ENCODE results near the gene TMEM179.
"Not testable (repeated sequence)": the region's sequence is repeated elsewhere in the genome, so short reads cannot be mapped to it uniquely, and the experiment has no call there.

DNA sequence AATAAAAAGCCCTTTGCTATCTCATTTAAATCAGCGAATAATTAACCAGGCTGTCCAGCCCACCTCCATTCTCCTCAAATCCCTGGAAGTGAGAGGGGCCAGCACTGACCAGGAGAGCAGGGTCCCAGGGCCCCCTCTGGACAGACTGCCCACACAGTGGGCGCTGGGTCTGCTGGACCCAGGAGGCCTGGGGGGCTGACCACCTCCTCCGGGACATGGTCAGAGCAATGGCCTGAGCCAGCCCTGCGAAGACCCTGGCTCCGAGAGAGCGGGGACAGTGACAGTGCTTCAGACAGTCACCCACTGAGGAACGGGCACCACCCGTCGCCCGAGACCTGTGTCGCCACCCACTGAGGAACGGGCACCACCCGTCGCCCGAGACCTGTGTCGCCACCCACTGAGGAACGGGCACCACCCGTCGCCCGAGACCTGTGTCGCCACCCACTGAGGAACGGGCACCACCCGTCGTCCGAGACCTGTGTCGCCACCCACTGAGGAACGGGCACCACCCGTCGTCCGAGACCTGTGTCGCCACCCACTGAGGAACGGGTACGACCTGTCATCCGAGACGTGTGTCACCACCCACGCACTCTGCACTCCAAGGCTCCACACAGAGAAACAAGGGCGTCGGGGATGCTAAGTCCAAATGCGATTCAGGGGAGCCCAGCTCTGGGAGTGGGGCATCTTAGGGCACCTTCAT, 32.4 kb upstream of the TMEM179 start:
- TF ChIP-seq POLR2A (IDR thresholded peaks at IDR 0.05) = not testable (repeated sequence)
- TF ChIP-seq, protein P1, sequence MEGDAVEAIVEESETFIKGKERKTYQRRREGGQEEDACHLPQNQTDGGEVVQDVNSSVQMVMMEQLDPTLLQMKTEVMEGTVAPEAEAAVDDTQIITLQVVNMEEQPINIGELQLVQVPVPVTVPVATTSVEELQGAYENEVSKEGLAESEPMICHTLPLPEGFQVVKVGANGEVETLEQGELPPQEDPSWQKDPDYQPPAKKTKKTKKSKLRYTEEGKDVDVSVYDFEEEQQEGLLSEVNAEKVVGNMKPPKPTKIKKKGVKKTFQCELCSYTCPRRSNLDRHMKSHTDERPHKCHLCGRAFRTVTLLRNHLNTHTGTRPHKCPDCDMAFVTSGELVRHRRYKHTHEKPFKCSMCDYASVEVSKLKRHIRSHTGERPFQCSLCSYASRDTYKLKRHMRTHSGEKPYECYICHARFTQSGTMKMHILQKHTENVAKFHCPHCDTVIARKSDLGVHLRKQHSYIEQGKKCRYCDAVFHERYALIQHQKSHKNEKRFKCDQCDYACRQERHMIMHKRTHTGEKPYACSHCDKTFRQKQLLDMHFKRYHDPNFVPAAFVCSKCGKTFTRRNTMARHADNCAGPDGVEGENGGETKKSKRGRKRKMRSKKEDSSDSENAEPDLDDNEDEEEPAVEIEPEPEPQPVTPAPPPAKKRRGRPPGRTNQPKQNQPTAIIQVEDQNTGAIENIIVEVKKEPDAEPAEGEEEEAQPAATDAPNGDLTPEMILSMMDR (IDR thresholded peaks at IDR 0.05) = not testable (repeated sequence)
